GM12878 (cell line): ENCODE measurements around the gene ZNF83. TPM values are rescaled to one million over a fixed set of nuclear protein-coding genes. Genes with fewer than 3 reads are reported as not detected.

Experiments used
- CHD2 ChIP-seq: IDR thresholded peaks from 2 replicates; pipeline ENCODE4 v1.6.1; 2011; ENCODE audit warnings: low read depth, low read length, improper control_type of control experiment, borderline replicate concordance
- GATAD2B ChIP-seq: fragments of 450-650 bp; conservative IDR thresholded peaks from 2 replicates; pipeline ENCODE4 v1.6.1; 2017; ENCODE audit warnings: low read depth, mild to moderate bottlenecking, moderate library complexity
- PBX3 ChIP-seq: IDR thresholded peaks from 2 replicates; pipeline ENCODE4 v1.6.1; 2011; ENCODE audit warnings: mild to moderate bottlenecking, low read depth, low read length, moderate library complexity; ENCODE audit not compliant: insufficient replicate concordance
- RB1 ChIP-seq: fragments of 450-650 bp; formaldehyde crosslinking; IDR thresholded peaks from 2 replicates; pipeline ENCODE4 v1.6.1; 2017; ENCODE audit warnings: mild to moderate bottlenecking, borderline replicate concordance
- REST ChIP-seq: IDR thresholded peaks from 2 replicates; pipeline ENCODE4 v1.6.1; 2012; ENCODE audit warnings: mild to moderate bottlenecking, low read depth, low read length
- SUPT20H ChIP-seq: IDR thresholded peaks from 2 replicates; pipeline ENCODE4 v1.6.1; 2011; ENCODE audit warnings: low read depth, mild to moderate bottlenecking, low read length, moderate library complexity, borderline replicate concordance; ENCODE audit not compliant: control insufficient read depth
- USF2 ChIP-seq: IDR thresholded peaks from 2 replicates; pipeline ENCODE4 v1.6.1; 2011; ENCODE audit warnings: low read depth, low read length, improper control_type of control experiment, borderline replicate concordance
- ZNF274 ChIP-seq: IDR thresholded peaks from one replicate; pipeline ENCODE4 v1.8.0; 2011; ENCODE audit not compliant: insufficient read length, insufficient read depth
- ZNF384 ChIP-seq: IDR thresholded peaks from 2 replicates; pipeline ENCODE4 v1.6.1; 2012; ENCODE audit warnings: low read depth, mild to moderate bottlenecking, low read length, improper control_type of control experiment, borderline replicate concordance
- polyA plus RNA-seq, 11 experiments: library from polyadenylated mRNA; depleted of rRNA in 4 of 11; unstranded in 6 of 11; stranded (reverse) in 5 of 11; fragments of >200 nt; fragmentation: Nextera tagmentation in 4 of 11; fragmentation: Illumina TruSeq in 1 of 11; extraction: Ambion mirVana in 4 of 11; extraction: Trizol in 1 of 11; gene quantifications; 1 replicate in 1 of 11; 2 replicates in 10 of 11; pipeline versions ENCODE4 v1.2.1 to v1.2.3, GENCODE V29; 2011 to 2016; ENCODE audit warnings: inconsistent platforms in 2 of 11, missing spikeins in 2 of 11, low read depth in 1 of 11
- total RNA-seq, 4 experiments: library from RNA; depleted of rRNA in 3 of 4; stranded (reverse); fragments of >200 nt in 3 of 4; fragmentation: Illumina TruSeq in 1 of 4; extraction: Trizol in 1 of 4; gene quantifications; 2 replicates each; pipeline versions ENCODE4 v1.2.1 to v1.2.3, GENCODE V29; 2013 to 2021

The ZNF83 gene
- total and polyA plus RNA-seq, 10 of the 15 experiments (the other 5 are each of a cell fraction or from before 2014, with no cell fraction given) = 9.9 to 90.1 (median 18.7) TPM

- no peak for TF ChIP-seq USF2
- no peak for TF ChIP-seq RB1
- TF ChIP-seq ZNF274 = no peak
- no peak for TF ChIP-seq PBX3
- TF ChIP-seq GATAD2B = no peak; the same call in none of the 2 replicates
- TF ChIP-seq CHD2 = 0 out of 2 replicates have a peak, but pooled peaks have one; percentile 12
- no peak for TF ChIP-seq ZNF384
- TF ChIP-seq REST = no peak
- no peak for TF ChIP-seq SUPT20H
Measured at GRCh38 chr19:52637718-52638585, at the start of gene ZNF83 (continued).
